CD4-positive, alpha-beta T cell treated with Interleukin-10 for 1 hour (primary cell): ENCODE measurements around the gene S100A3.
"Not testable (repeated sequence)": the region's sequence is repeated elsewhere in the genome, so short reads cannot be mapped to it uniquely, and the experiment has no call there.

Experiments used
- DNase-seq: peaks from one replicate; pipeline ENCODE4 v3.0.0-alpha.2; 2020

The S100A3 gene

GRCh38 chr1:153548722-153549688 lies at the start of gene S100A3:
TSS of gene S100A3 (minus strand) at chr1:153549258. CDS start at chr1:153548485, 773 bp downstream.
- DNase-seq: no peak

- peak; percentile 12 for DNase-seq
Measured at GRCh38 chr1:153598309-153599172, 49.5 kb upstream of the S100A3 start.

GRCh38 chr1:153597206-153597605 lies 48.1 kb upstream of the S100A3 start:
- DNase-seq: no peak

GRCh38 chr1:153592748-153593147 lies 43.7 kb upstream of the S100A3 start:
- DNase-seq: no peak

GRCh38 chr1:153588482-153588881 lies 39.4 kb upstream of the S100A3 start:
- no peak for DNase-seq

- DNase-seq: not testable (repeated sequence)
Measured at GRCh38 chr1:153588033-153588432, 39.0 kb upstream of the S100A3 start.

GRCh38 chr1:153587314-153587713 lies 38.3 kb upstream of the S100A3 start:
- DNase-seq: no peak

- no peak for DNase-seq
Measured at GRCh38 chr1:153586347-153586746, 37.3 kb upstream of the S100A3 start.

GRCh38 chr1:153585006-153585405 lies 35.9 kb upstream of the S100A3 start:
- DNase-seq: no peak

GRCh38 chr1:153583976-153584375 lies 34.9 kb upstream of the S100A3 start:
- DNase-seq: no peak

GRCh38 chr1:153583514-153583913 lies 34.5 kb upstream of the S100A3 start:
- DNase-seq: not testable (repeated sequence)

GRCh38 chr1:153582836-153583235 lies 33.8 kb upstream of the S100A3 start:
- not testable (repeated sequence) for DNase-seq

GRCh38 chr1:153578936-153579335 lies 29.9 kb upstream of the S100A3 start:
- no peak for DNase-seq

- no peak for DNase-seq
Measured at GRCh38 chr1:153578490-153578889, 29.4 kb upstream of the S100A3 start.

- no peak for DNase-seq
Measured at GRCh38 chr1:153577624-153578051, 28.6 kb upstream of the S100A3 start.

GRCh38 chr1:153577138-153577537 lies 28.1 kb upstream of the S100A3 start:
- DNase-seq: no peak

GRCh38 chr1:153575497-153575896 lies 26.4 kb upstream of the S100A3 start:
- not testable (repeated sequence) for DNase-seq

GRCh38 chr1:153575081-153575491 lies 26.0 kb upstream of the S100A3 start:
- not testable (repeated sequence) for DNase-seq

GRCh38 chr1:153573351-153573750 lies 24.3 kb upstream of the S100A3 start:
- DNase-seq: no peak

GRCh38 chr1:153572569-153573015 lies 23.5 kb upstream of the S100A3 start:
- peak; percentile 58 for DNase-seq

GRCh38 chr1:153571706-153572105 lies 22.6 kb upstream of the S100A3 start:
- no peak for DNase-seq

- DNase-seq: no peak
Measured at GRCh38 chr1:153570874-153571273, 21.8 kb upstream of the S100A3 start.

GRCh38 chr1:153569465-153569864 lies 20.4 kb upstream of the S100A3 start:
- DNase-seq: no peak
